HG03442 (cell line): ENCODE measurements around the gene FER1L5.

Source experiments
- ATAC-seq: cut with Tn5 transposase; IDR thresholded peaks from one replicate; pipeline ENCODE4 v1.9.1; 2021; ENCODE audit warnings: mild to moderate bottlenecking, moderate library complexity; ENCODE audit not compliant: unreplicated experiment

Gene FER1L5

DNA sequence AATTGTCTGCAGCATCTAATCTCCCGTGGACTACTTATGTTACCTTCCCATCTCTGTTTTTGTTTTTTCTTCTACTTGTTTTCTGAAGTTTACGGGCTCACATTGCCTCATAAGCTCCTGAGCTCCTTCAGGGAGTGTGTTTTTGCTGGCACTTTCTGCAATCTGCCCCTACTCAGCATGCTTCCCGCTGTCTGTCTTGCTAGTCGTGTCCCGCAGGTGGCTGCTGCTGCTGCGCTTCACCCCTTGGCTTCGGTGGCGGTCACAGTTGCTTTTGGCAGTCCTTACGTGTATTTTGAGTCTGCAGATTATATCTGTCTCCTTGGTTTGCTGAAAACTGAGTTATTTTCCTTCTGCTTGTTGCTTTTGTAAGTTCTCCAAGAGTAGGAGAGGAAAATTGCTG, 37.3 kb downstream of the FER1L5 start:
- no peak for ATAC-seq

DNA sequence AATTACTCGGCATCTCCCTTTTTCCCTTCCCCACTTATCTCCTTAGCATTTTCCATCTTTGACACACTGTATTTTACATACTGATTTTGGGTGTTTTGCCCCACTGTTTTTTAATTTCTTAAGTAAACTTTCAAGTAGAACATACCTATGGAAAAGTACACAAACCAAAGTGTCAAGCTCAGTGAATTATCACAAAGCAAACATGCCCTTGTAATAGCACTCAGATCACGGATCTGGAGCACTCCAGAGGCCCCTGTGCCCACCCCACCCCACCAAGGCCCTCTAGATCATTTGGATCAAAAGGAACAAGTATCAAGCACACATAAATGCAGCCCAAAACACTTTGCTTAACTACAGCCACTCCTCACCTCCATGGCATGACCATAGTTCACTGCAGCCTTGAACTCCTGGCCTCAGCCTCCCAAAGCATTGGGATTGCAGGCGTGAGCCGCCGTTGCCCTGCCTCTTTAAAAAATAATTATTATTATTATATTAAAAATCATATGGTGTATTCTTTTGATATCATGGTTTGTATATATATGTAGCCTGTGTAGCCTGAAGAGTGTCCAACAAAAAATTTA, 38.1 kb downstream of the FER1L5 start:
- ATAC-seq = no peak

GRCh38 chr2:96681540-96681939, 39.0 kb downstream of the FER1L5 start:
- ATAC-seq = no peak

GRCh38 chr2:96683307-96683706, 40.7 kb downstream of the FER1L5 start:
- no peak for ATAC-seq

- ATAC-seq = no peak
Measured at GRCh38 chr2:96683972-96684820, 41.6 kb downstream of the FER1L5 start.

- no peak for ATAC-seq
Measured at GRCh38 chr2:96684883-96685576, 42.5 kb downstream of the FER1L5 start.

GRCh38 chr2:96685577-96686459, 43.3 kb downstream of the FER1L5 start:
- ATAC-seq = no peak

DNA sequence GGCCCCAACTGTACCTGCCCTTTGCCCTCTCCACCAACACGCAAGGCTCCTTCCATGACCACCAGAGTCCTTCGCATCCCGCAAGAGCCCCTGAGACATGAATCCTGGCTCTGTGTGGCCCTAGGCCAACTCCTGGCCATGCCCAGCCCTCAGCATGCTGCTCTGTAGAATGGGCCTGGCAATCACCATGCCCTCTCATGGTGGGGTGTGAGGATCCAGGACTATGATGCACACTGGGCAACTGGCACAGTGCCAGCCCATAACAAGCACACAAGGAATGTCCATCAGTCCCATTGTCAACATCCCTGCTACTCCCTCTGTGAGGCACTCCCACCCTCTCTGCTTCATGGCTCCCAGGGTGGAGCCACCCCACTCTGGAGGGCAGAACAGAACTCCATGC, 44.7 kb downstream of the FER1L5 start:
- ATAC-seq = no peak

- no peak for ATAC-seq
Measured at GRCh38 chr2:96687711-96688640, 45.4 kb downstream of the FER1L5 start.

- ATAC-seq = no peak
Measured at GRCh38 chr2:96688649-96689430, 46.3 kb downstream of the FER1L5 start.

GRCh38 chr2:96689431-96689991, 46.9 kb downstream of the FER1L5 start:
- no peak for ATAC-seq

GRCh38 chr2:96690306-96691021, 47.9 kb downstream of the FER1L5 start:
- ATAC-seq = no peak

DNA sequence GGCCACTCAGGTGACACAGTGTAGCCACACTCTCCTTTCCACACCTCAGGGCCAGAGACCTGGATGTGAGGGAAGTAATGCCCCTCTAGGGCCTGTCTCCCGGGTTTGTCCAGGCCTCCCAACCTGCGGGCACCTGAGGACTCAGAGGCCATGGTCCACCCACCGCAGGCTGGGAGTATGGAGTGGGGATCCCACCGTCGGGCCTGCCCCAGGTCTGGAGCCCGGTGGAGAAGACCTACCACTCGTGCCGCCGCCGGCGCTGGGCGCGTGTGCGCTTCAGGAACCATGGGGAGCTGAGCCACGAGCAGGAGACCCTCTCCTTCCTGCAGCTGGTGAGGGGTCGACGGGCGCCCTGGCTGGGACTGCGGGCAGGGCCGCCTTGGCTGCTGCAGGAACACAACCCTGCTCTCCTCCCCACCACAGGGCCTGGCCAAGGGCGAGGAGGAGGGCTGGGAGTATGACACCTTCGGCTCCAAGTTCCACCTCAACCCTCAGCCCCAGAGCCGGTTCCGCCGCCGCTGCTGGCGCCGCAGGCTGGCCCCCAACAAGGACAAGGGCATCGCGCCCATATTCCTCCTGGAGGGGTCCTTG, 48.6 kb downstream of the FER1L5 start:
- no peak for ATAC-seq

- ATAC-seq = no peak
Measured at GRCh38 chr2:96692094-96692971, 49.8 kb downstream of the FER1L5 start.

- no peak for ATAC-seq
Measured at GRCh38 chr2:96693286-96694200, 51.0 kb downstream of the FER1L5 start.

- ATAC-seq = no peak
Measured at GRCh38 chr2:96694279-96694678, 51.7 kb downstream of the FER1L5 start.
